ENCODE results near the gene STK17B. TPM values are rescaled to one million over a fixed set of nuclear protein-coding genes. Genes with fewer than 3 reads are reported as not detected.

STK17B gene
- total RNA-seq, 2 experiments from 2014 or later = 95.0 to 148 TPM

GRCh38 chr2:196148736-196149135, 22.6 kb downstream of the STK17B start:
- ChIA-PET CTCF (ENCODE audit: unreplicated experiment) (interaction anchor here (0.6 kb wide), 1 partner anchor 51 kb away, joined by 4 read pairs; no protein-coding TSS in a partner anchor), POLR2A (interaction anchor here (0.8 to 1.2 kb wide), 5 partner anchors 9 to 688 kb away, joined by 3 to 5 read pairs (median 3); no protein-coding TSS in a partner anchor)
- Histone ChIP-seq H3K9me2 (ENCODE audit: insufficient read depth, low read length) (no peaks in the 10 kb centered on the region), H3K4me1 (ENCODE audit: insufficient read depth, low read length, poor library complexity, severe bottlenecking) (peaks cover 21% of the 10 kb centered on the region), H4K20me1 (ENCODE audit: insufficient read depth, low read length) (peaks cover 11% of the 10 kb centered on the region; the same call in 1 of the 2 replicates), H3K4me3 (ENCODE audit: low read depth, low read length, poor library complexity, severe bottlenecking) (no peak overlapping the region), H3K79me2 (ENCODE audit: insufficient read depth, low read depth, low read length) (peaks cover 90% of the 10 kb centered on the region), H3K4me2 (ENCODE audit: low read length) (no peak overlapping the region), H3K9me3 (ENCODE audit: low read length) (no peaks in the 10 kb centered on the region), H3K27ac (ENCODE audit: low read depth, low read length, poor library complexity, severe bottlenecking) (no peak overlapping the region), H3K36me3 (ENCODE audit: insufficient read depth, low read length) (peaks cover 96% of the 10 kb centered on the region), H2AFZ (ENCODE audit: low read length) (no peak overlapping the region)
- TF ChIP-seq CTCF (conservative IDR thresholded peaks at IDR 0.05; ENCODE audit: low read length) (no peak), EZH2phosphoT487 (IDR thresholded peaks at IDR 0.05; ENCODE audit: borderline replicate concordance, low read depth, low read length) (no peak)
- intact Hi-C loops (cut with micrococcal nuclease; ENCODE audit: unreplicated experiment) = no loop called here
- DNase-seq (ENCODE audit: low spot score) = no peak
- BruUV-seq (replicated peaks) = no TSS peak

- H2AFZ ChIP-seq (ENCODE audit: low read length) = no peak overlapping the region
- BruUV-seq (replicated peaks) = no TSS peak
- intact Hi-C loops (cut with micrococcal nuclease; ENCODE audit: unreplicated experiment) = no loop called here
- TF ChIP-seq CTCF (conservative IDR thresholded peaks at IDR 0.05; ENCODE audit: low read length) (no peak), EZH2phosphoT487 (IDR thresholded peaks at IDR 0.05; ENCODE audit: borderline replicate concordance, low read depth, low read length) (no peak)
- H3K9me3 ChIP-seq (ENCODE audit: low read length) = no peaks in the 10 kb centered on the region
- ChIA-PET POLR2A (interaction anchor here (1.1 to 2.2 kb wide), 2 partner anchors 12 to 130 kb away, joined by 3 to 11 read pairs; no protein-coding TSS in a partner anchor), CTCF (ENCODE audit: unreplicated experiment) (no interaction called here)
- H3K4me1 ChIP-seq (ENCODE audit: insufficient read depth, low read length, poor library complexity, severe bottlenecking) = peaks cover 6% of the 10 kb centered on the region
- H3K27ac ChIP-seq (ENCODE audit: low read depth, low read length, poor library complexity, severe bottlenecking) = no peak overlapping the region
- no peak for DNase-seq (ENCODE audit: low spot score)
- no peaks in the 10 kb centered on the region for H3K9me2 ChIP-seq (ENCODE audit: insufficient read depth, low read length)
- H3K79me2 ChIP-seq (ENCODE audit: insufficient read depth, low read depth, low read length) = peaks cover 81% of the 10 kb centered on the region
- peaks cover 9% of the 10 kb centered on the region; the same call in 1 of the 2 replicates for H4K20me1 ChIP-seq (ENCODE audit: insufficient read depth, low read length)
- no peak overlapping the region for H3K4me3 ChIP-seq (ENCODE audit: low read depth, low read length, poor library complexity, severe bottlenecking)
- peaks cover 96% of the 10 kb centered on the region for H3K36me3 ChIP-seq (ENCODE audit: insufficient read depth, low read length)
- no peak overlapping the region for H3K4me2 ChIP-seq (ENCODE audit: low read length)
These were observed 26.1 kb downstream of the STK17B start for GRCh38 chr2:196145256-196145655.

GRCh38 chr2:196144513-196145126, 26.8 kb downstream of the STK17B start:
- CTCF ChIA-PET (ENCODE audit: unreplicated experiment) = no interaction called here
- peaks cover 9% of the 10 kb centered on the region; the same call in 1 of the 2 replicates for H4K20me1 ChIP-seq (ENCODE audit: insufficient read depth, low read length)

More at GRCh38 chr2:196144513-196145126, 26.8 kb downstream of the STK17B start:
- Histone ChIP-seq H3K4me1 (ENCODE audit: insufficient read depth, low read length, poor library complexity, severe bottlenecking) (no peaks in the 10 kb centered on the region), H3K9me3 (ENCODE audit: low read length) (no peaks in the 10 kb centered on the region), H3K9me2 (ENCODE audit: insufficient read depth, low read length) (no peaks in the 10 kb centered on the region), H3K36me3 (ENCODE audit: insufficient read depth, low read length) (peaks cover 96% of the 10 kb centered on the region), H3K4me3 (ENCODE audit: low read depth, low read length, poor library complexity, severe bottlenecking) (no peak overlapping the region), H2AFZ (ENCODE audit: low read length) (no peak overlapping the region), H3K4me2 (ENCODE audit: low read length) (no peak overlapping the region), H3K27ac (ENCODE audit: low read depth, low read length, poor library complexity, severe bottlenecking) (no peak overlapping the region), H3K79me2 (ENCODE audit: insufficient read depth, low read depth, low read length) (peaks cover 81% of the 10 kb centered on the region)
- TF ChIP-seq EZH2phosphoT487 (IDR thresholded peaks at IDR 0.05; ENCODE audit: borderline replicate concordance, low read depth, low read length) (no peak), CTCF (conservative IDR thresholded peaks at IDR 0.05; ENCODE audit: low read length) (no peak)
- intact Hi-C loops (cut with micrococcal nuclease; ENCODE audit: unreplicated experiment) = no loop called here
- no peak for DNase-seq (ENCODE audit: low spot score)
- POLR2A ChIA-PET = interaction anchor here (0.6 to 2.2 kb wide), 6 partner anchors 13 to 509 kb away, joined by 3 to 11 read pairs (median 4); no protein-coding TSS in a partner anchor
- BruUV-seq (replicated peaks) = no TSS peak

Measured in OCI-LY7 (cell line).